Measurements from ENCODE around the gene BRD7. TPM values are rescaled to one million over a fixed set of nuclear protein-coding genes. Genes with fewer than 3 reads are reported as not detected.

The BRD7 gene
- total and polyA plus RNA-seq, 12 donors, result 31.4 to 50.9 (median 42.7) TPM

GRCh38 chr16:50282010-50282538, 86.7 kb downstream of the BRD7 start:
- Histone ChIP-seq H3K4me3 (peak overlapping the region in 4 of 10 donors; percentile 5 to 36 (median 14)), H3K9me3 (peaks cover 0 to 17% (median 0%) of the 10 kb centered on the region in 11 donors), H3K27ac (peak overlapping the region in 7 of 10 donors; percentile 3 to 87 (median 41)), H3K36me3 (peaks cover 0 to 7% (median 0%) of the 10 kb centered on the region in 9 donors), H3K4me1 (peaks cover 0 to 88% (median 25%) of the 10 kb centered on the region in 9 donors), H3K27me3 (peaks cover 0 to 9% (median 0%) of the 10 kb centered on the region in 7 donors)
- 42 to 57% methylated on average over 7 of the region's 7 CpGs for WGBS, 2 donors
- DNase-seq (peak; percentile 61 to 72), ATAC-seq (peak; percentile 56 to 85 (median 78))
- intact Hi-C loops (cut with DNase I), result no loop called here
- no peak for TF ChIP-seq CTCF (IDR thresholded peaks at IDR 0.05)

DNA sequence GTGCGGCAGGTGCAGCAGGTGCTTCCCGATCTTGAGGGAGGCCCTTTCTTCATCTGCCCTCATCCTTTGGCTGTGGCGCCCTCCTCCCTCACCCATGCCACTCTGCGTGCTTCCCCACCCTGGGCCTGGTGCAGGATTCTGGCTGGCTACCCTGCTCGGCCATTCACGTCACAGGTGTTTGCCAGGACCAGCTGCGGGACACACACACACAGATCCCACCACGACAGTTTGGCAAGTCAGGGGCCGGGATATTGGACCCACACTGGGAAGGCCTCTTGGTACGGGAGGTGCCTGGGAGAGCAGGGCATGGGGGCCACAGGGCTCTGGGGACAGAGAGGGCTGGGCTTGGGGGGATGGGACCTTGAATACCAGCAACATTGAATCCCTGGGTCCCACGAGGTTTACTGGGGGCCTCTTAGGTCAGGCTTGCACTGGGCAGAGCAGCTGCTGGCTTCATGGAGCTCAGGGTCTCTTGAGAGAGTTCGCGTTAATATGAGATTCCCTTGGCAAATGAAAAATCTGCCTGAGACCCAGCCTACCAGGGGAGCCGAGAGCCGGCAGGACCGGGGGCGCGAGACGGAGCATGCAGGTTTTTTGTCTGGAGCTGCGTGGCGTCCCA, 87.3 kb downstream of the BRD7 start:
- 66 to 69% methylated on average over 21 of the region's 21 CpGs for WGBS, 2 donors
- Histone ChIP-seq H3K4me3 (peak overlapping the region in 4 of 10 donors; percentile 5 to 36 (median 14)), H3K9me3 (peaks cover 0 to 12% (median 0%) of the 10 kb centered on the region in 11 donors), H3K27ac (peak overlapping the region in 7 of 10 donors; percentile 33 to 87 (median 41)), H3K36me3 (peaks cover 0 to 2% (median 0%) of the 10 kb centered on the region in 9 donors), H3K4me1 (peaks cover 0 to 94% (median 25%) of the 10 kb centered on the region in 9 donors), H3K27me3 (peaks cover 0 to 9% (median 0%) of the 10 kb centered on the region in 7 donors)
- ATAC-seq (no peak), DNase-seq (peak in 1 of 2 donors; percentile 18)
- intact Hi-C loops (cut with DNase I), result no loop called here
- TF ChIP-seq CTCF (IDR thresholded peaks at IDR 0.05), result no peak

DNA sequence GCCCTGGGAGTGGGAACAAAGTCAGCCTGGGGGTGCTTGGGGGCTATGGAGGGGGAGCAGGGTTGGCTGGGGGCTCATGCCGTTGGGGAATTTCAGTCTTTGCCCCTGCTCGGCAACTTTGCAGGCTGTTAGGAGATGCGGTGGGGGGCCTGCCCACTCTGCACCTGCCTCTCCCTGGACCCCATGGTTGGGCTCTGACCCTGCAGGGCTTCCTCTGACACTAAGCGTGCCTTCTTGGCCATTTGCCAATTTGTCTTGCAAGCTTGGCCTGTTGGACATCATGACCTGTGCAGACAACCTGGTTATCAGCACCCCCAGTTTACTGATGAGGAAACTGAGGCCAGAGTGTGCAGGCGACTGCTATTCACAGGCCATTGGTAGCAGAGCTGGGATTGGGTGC, 87.9 kb downstream of the BRD7 start:
- intact Hi-C loops (cut with DNase I), result no loop called here
- Histone ChIP-seq H3K27me3 (peaks cover 0 to 9% (median 0%) of the 10 kb centered on the region in 7 donors), H3K4me1 (peaks cover 0 to 99% (median 25%) of the 10 kb centered on the region in 9 donors), H3K27ac (peak overlapping the region in 1 of 10 donors; percentile 87), H3K36me3 (no peaks in the 10 kb centered on the region), H3K9me3 (peaks cover 0 to 9% (median 0%) of the 10 kb centered on the region in 11 donors), H3K4me3 (peak overlapping the region in 1 of 10 donors; percentile 36)
- ATAC-seq, result no peak
- WGBS, 2 donors, result 89 to 93% methylated on average over 5 of the region's 5 CpGs
- TF ChIP-seq CTCF (IDR thresholded peaks at IDR 0.05), result no peak
- no peak for DNase-seq

GRCh38 chr16:50279504-50279865, 89.3 kb downstream of the BRD7 start:
- Histone ChIP-seq H3K27me3 (peaks cover 0 to 3% (median 0%) of the 10 kb centered on the region in 7 donors), H3K4me1 (peaks cover 0 to 97% (median 18%) of the 10 kb centered on the region in 9 donors), H3K9me3 (peaks cover 0 to 9% (median 0%) of the 10 kb centered on the region in 11 donors), H3K4me3 (peak overlapping the region in 2 of 10 donors; percentile 3 to 23), H3K27ac (peak overlapping the region in 2 of 10 donors; percentile 41 to 87), H3K36me3 (no peaks in the 10 kb centered on the region)
- ATAC-seq, result no peak
- TF ChIP-seq CTCF (IDR thresholded peaks at IDR 0.05), result no peak
- intact Hi-C loops (cut with DNase I), result no loop called here
- WGBS, 2 donors, result 61 to 63% methylated on average over 2 of the region's 2 CpGs
- no peak for DNase-seq

All from heart right ventricle (tissue), 16 donors.